ENCODE results near the gene NELL1.
"Not testable (repeated sequence)": the region's sequence is repeated elsewhere in the genome, so short reads cannot be mapped to it uniquely, and the experiment has no call there.

Gene NELL1

DNA sequence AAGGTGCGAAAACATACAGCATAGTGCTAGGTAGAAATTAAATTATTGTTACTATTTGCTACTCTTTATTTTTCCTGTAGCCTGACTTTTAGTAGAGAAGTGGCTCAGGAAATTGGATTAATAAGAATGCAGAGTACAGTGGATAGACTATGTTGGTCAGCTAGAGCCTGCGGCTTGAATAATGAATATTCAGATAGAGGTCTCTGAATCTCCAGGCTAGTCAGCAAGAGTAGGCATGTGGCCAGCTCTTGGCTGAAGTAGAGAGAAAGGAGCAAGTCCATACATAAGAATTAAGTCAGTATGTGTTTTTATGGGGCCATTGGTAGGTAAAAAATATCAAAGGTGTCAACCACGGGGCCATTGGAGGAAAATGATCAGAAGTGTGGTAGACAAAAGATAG lies 413.5 kb downstream of the NELL1 start:
- in situ Hi-C loops (cut with MboI; ENCODE audit: low sequenced_read_pairs): no loop called here

DNA sequence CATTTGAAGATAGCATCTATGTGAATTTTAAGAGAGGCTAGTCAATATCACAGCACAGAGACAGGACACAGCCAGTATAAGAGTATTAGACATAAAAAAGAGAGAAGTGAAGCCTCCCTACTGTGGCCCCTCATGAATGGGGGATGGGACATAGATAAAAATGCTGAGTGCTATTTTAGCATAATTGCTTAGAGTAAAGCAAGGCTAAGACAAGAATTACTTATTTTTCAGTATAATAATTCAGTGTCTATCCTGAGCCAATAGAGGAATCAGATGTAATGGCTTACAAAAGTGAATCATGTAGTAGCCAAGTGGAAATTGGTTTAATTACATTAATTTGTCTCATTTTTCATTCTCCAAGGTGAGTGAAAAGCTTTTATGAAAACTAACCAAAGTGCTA lies 419.5 kb downstream of the NELL1 start:
- in situ Hi-C loops (cut with MboI; ENCODE audit: low sequenced_read_pairs): no loop called here

DNA sequence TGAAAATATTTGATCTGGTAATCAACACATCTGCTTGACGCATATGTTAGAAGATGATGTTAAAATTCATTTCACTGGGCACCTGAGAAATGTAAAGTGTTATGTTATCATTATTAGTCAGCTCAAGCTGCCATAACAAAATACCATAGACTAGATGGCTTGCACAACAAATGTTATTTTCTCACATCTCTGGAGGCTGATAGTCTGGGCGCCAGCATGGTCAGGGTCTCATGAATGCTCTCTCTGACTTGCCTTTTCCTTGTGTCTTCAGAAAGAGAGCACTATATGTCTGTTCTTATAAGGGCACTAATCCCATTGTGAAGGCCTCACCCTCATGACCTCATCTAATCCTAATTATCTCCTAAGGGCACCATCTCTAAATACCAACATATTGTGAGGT lies 435.3 kb downstream of the NELL1 start:
- in situ Hi-C loops (cut with MboI; ENCODE audit: low sequenced_read_pairs): no loop called here

DNA sequence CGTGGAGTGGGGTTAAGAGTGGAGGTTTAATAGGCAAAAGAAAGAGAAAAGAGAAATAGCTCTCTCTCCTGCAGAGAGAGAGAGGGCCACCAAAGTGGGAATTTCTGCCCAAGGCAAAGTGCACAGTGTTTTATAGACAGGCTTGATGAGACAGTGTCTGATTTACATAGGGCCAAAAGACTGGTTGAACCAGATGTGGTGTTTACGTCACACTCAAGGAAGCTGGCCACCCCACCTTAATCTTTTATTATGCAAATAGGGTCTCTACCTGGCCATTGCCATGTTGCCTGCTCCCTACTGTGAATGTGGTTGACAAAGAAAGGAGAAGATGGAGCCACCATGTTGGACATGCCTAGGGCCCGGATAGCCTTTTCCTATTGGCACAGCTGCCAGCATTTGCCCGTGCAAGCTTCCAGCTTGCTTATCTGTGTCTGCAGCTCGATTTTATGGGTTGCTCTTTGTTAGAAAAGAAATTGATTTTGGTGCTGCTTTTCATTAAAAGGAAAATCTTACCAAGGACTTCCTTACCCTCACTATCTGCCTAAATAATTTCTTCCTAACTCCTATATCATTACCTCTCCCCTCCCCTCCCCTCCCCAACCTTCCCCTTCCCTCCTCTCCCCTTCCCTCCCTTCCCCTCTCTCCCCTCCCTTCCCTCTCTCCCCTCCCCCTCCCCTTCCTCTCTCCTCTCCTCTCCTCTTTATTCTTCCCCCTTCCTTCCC lies 436.0 kb downstream of the NELL1 start:
- in situ Hi-C loops (cut with MboI; ENCODE audit: low sequenced_read_pairs): no loop called here

GRCh38 chr11:21109341-21109740 lies 440.0 kb downstream of the NELL1 start:
- in situ Hi-C loops (cut with MboI; ENCODE audit: low sequenced_read_pairs): no loop called here

GRCh38 chr11:21110415-21110814 lies 441.0 kb downstream of the NELL1 start:
- in situ Hi-C loops (cut with MboI; ENCODE audit: low sequenced_read_pairs): no loop called here

DNA sequence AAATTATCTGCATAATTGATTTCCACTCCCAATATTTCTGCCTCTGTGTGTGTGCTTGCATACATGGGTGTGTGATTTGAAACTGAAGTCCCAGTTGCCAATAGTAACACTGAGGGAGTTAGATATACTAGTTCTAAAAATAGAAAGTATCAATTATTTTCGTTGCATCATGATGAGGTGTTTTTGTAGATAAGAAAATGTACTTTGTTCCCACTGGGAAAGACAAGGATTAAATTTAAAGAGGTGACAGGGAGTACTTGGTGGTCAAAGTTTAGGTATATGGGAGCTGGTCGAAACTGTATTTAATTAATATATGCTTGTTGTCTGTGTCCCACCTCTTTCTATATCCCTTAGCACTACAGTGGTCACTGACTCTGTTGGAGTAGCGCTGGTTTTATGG lies 444.5 kb downstream of the NELL1 start:
- in situ Hi-C loops (cut with MboI; ENCODE audit: low sequenced_read_pairs): no loop called here

GRCh38 chr11:21116009-21116408 lies 446.6 kb downstream of the NELL1 start:
- in situ Hi-C loops (cut with MboI; ENCODE audit: low sequenced_read_pairs): no loop called here

GRCh38 chr11:21119411-21119810 lies 450.0 kb downstream of the NELL1 start:
- in situ Hi-C loops (cut with MboI; ENCODE audit: low sequenced_read_pairs): no loop called here

DNA sequence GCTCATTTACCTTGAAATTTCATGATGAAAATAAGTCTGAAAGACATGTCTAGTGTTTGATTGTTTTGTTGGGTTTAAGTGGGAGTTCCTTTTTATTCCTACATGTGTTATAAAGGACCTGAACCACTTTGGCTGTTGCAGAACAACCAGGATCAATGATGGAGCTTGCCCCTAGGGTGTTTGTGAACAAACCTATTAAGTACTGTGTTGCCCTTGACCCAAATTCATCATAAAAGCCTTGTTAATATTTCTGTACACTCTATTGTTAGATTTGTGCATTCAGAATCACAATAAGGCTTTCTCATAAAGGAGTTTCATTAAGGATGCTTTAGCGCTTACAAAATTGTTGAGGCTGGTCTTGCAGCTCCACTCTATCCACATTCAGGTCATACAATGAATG lies 452.6 kb downstream of the NELL1 start:
- in situ Hi-C loops (cut with MboI; ENCODE audit: low sequenced_read_pairs): no loop called here

DNA sequence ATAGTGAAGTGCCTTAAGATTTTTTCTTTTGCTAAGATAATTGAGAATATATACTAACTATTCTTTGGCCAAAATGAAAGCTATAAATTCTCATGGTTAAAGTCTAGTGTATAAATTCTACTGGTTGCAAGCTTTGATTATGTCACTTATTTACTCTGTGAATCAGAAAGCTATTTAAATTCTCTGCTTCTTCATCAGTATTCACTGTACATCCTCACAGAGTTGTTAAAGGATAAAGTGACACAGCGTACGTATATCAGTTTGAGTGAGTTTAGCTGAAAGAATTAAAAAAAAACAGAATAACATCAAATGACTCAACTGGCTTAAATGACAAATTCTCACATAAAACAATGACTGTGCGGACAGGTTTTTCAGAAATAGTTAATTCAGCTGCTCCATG lies 453.1 kb downstream of the NELL1 start:
- in situ Hi-C loops (cut with MboI; ENCODE audit: low sequenced_read_pairs): no loop called here

DNA sequence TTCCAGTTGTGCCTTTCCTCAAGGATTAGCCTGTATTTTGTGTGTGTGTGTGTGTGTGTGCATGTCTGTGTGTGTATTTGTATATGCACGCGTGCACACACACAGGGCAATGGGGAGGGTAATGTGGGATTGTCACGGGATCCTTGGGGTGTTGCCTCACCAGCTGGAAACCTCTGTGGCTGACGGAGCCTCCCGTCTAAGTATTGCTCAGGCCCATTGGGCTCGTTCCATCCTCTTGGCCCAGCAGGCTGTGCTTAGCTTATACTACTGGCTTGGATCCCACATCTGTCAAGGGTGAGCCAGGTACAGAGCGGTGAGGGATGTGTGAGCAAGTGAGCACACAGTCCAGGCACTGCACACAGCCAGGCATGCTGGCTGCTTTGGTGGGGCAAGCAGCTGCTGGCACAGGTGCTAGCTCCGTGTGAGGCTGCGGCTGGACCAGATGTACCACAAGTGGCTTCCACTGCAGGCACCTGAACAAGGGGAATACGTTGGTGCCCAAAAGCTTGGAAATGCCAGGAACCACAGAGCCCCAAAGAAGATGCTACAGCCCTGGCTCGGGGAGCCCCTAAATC lies 462.8 kb downstream of the NELL1 start:
- in situ Hi-C loops (cut with MboI; ENCODE audit: low sequenced_read_pairs): no loop called here

DNA sequence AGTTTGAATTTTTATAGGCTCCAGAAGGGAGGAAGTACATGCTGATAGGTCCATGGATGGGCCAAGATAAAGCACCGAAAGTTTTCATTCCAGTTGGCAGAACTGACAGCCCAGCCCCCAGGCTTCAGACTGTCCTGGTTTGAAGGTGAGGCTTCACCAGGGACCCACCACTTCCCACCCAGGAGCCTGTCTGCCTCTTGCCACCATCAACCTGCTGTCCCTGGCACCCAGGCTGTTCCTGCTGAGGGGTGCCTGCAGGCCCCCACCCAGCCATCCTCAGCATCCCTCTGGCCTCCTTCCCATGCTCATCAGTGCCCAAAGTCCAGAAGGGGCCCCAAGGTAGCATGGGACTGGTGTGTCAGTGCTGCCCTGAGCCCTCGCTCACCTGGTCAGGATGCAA lies 463.9 kb downstream of the NELL1 start:
- in situ Hi-C loops (cut with MboI; ENCODE audit: low sequenced_read_pairs): no loop called here

DNA sequence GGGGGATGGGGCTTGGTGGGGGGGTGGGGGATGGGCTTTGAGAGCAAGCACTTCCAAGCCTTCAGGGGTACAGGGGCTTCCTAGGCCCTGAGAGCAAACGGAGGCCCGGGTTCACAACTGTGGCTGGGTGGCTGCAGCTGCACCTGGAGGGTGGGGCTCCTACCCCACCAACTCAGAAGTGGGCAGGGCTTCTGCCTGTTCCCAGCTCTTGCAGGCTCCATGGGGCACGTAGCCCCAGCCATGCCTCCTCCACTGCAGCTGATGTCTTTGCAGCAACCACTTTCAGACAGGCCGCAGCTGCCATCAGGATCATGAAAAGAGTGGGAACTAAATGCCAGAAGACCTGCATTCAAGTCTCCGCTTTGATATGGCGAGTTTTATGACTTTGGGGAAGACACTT lies 464.3 kb downstream of the NELL1 start:
- in situ Hi-C loops (cut with MboI; ENCODE audit: low sequenced_read_pairs): no loop called here

DNA sequence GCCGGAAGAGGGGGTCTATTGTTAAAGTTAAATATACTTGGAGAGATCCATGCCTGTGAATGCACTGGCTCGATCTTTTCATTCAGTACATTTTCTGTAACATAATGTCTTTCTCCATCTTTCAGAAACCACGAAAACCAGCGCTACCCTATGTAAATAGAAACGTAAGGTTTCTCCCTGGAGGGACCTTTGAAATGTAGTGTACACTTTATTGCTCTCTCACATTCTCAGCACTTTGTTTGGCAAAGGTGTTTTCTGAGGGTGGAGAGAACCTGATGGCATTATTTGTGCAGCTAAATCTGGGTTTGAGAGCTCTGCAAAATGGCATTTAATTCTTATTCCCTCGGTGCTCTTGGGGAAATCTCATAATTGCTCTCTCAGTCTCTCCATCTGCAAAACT lies 468.4 kb downstream of the NELL1 start:
- in situ Hi-C loops (cut with MboI; ENCODE audit: low sequenced_read_pairs): no loop called here

DNA sequence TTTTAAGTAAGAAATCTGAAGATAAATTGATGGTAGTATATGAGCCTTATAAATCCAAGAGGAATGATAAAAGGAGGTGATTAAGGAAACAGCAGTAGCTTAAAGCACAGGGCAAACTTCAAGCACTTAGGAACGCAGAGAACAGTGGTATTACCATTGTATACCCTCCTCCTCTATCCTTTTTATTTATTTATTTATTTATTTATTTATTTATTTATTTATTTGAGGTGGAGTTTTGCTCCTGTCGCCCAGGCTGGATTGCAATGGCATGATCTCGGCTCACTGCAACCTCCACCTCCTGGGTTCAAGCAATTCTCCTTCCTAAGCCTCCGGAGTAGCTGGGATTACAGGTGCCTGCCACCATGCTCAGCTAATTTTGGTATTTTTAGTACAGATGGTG lies 472.2 kb downstream of the NELL1 start:
- in situ Hi-C loops (cut with MboI; ENCODE audit: low sequenced_read_pairs): not testable (repeated sequence)

DNA sequence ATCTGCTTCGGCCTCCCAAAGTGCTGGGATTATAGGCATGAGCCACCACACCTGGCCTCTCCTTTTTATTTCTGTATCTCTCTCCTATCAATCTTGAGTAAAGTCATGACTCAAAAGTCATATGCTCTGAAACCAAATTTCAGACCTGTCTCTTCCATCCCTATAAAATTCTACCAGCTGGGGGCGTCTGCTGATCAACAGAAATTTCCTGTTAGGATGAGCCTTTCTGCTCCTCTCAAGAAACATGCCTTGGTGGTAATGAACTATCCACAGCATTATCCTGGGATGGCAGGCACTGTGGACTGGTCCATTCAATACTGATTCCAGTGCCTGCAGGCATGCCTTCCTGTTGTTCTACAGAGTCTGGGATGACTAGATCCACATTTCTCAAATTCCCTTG lies 472.6 kb downstream of the NELL1 start:
- in situ Hi-C loops (cut with MboI; ENCODE audit: low sequenced_read_pairs): no loop called here

- in situ Hi-C loops (cut with MboI; ENCODE audit: low sequenced_read_pairs): no loop called here
Observed at GRCh38 chr11:21144531-21144930, 475.1 kb downstream of the NELL1 start.

- in situ Hi-C loops (cut with MboI; ENCODE audit: low sequenced_read_pairs): no loop called here
Observed at GRCh38 chr11:21148376-21148775, 479.0 kb downstream of the NELL1 start.

GRCh38 chr11:21160140-21160539 lies 490.8 kb downstream of the NELL1 start:
- in situ Hi-C loops (cut with MboI; ENCODE audit: low sequenced_read_pairs): no loop called here

DNA sequence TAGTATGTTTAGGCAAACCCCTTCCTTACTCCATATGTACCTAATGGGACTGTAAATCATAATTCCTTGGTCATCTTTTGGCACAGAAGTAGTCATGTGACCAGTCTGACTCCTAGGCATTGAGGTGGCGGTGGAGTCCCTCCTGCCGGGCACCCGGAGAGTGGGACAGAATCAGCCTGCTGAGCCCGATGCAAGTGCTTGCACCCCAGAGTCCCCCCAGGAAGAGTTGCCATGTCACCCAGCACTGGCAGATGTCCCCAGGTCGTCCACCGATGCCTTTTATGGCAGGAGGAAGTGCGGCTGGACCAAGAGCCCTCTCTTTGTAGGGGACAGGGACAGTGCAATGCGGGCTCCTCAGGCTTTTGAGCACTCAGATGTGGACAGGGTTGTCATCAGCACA lies 500.3 kb downstream of the NELL1 start:
- in situ Hi-C loops (cut with MboI; ENCODE audit: low sequenced_read_pairs): no loop called here

GRCh38 chr11:21173476-21173875 lies 504.1 kb downstream of the NELL1 start:
- in situ Hi-C loops (cut with MboI; ENCODE audit: low sequenced_read_pairs): no loop called here

- in situ Hi-C loops (cut with MboI; ENCODE audit: low sequenced_read_pairs): no loop called here
Observed at GRCh38 chr11:21174781-21175180, 505.4 kb downstream of the NELL1 start.
